Subcutaneous adipose tissue (tissue), 4 donors: ENCODE data around the gene ADARB2. TPM values are rescaled to one million over a fixed set of nuclear protein-coding genes. Genes with fewer than 3 reads are reported as not detected.

ENCODE experiments used
- total RNA-seq, 4 donors: library from RNA; depleted of rRNA; stranded (reverse); fragments of >200 nt; gene quantifications; one replicate each; pipeline ENCODE4 v1.1.0, GENCODE V29; 2016
- TF ChIP-seq, protein P1 (sequence below): fragments of 450-650 bp; IDR thresholded peaks from one replicate; pipeline ENCODE4 v1.5.1; 2016; ENCODE audit warnings: low read depth, mild to moderate bottlenecking, control low read depth, antibody characterized with exemption, moderate library complexity

Gene ADARB2
- total RNA-seq, 4 donors from 2014 or later: under 0.01 to 0.65 (median 0.44) TPM; not detected in 1

DNA sequence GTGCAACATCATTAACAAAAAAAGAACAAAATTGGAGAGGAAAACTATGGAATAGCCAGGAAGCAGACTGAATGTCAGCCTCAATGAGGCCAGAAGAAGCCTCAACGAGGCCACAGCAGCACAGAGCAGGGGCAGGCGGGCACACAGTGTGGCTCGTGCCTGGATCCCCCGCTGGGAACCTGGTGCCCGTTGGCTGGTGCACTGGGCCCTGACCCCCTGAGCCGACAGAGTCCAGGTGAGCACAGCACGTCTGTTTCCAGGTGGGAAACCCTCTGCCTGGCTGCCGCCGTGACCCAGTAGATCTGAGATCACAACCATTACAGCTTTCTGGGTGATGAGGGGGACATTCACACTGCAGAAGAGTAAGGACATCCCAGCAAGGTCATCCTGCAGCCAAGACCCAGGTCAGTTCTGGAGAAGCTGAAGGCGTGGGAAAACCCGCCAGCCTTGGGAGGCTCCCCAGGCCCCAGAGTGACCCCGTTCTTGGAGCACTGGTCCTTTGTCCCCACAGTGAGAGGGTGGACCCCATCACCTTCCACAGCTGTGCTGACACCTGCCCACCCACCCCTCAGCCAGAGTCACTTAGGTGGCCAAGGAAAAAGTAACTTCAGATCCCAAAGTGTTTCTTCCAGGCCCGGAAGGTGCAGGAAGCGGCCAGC, 222.1 kb downstream of the ADARB2 start:
- TF ChIP-seq, protein P1, sequence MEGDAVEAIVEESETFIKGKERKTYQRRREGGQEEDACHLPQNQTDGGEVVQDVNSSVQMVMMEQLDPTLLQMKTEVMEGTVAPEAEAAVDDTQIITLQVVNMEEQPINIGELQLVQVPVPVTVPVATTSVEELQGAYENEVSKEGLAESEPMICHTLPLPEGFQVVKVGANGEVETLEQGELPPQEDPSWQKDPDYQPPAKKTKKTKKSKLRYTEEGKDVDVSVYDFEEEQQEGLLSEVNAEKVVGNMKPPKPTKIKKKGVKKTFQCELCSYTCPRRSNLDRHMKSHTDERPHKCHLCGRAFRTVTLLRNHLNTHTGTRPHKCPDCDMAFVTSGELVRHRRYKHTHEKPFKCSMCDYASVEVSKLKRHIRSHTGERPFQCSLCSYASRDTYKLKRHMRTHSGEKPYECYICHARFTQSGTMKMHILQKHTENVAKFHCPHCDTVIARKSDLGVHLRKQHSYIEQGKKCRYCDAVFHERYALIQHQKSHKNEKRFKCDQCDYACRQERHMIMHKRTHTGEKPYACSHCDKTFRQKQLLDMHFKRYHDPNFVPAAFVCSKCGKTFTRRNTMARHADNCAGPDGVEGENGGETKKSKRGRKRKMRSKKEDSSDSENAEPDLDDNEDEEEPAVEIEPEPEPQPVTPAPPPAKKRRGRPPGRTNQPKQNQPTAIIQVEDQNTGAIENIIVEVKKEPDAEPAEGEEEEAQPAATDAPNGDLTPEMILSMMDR: no peak

DNA sequence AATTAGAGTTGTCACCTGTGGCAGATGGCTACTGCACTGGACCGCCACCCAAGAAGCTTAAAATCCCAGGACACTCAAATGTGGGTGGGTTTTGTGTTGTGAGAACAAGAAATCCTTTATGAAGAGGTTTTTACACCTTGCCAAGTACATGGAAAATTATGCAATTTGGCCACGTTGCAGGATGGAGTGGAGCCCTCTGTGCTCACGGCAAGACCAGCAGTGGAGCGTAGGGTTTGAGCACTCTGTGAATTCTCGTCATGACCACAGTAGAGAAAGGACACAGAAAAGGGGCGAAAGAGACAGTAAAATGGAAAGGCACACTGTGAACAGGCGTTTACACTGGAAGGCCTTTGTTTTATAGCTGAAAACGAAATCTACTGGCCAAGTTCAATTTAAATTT, 222.6 kb downstream of the ADARB2 start:
- TF ChIP-seq, protein P1: no peak

DNA sequence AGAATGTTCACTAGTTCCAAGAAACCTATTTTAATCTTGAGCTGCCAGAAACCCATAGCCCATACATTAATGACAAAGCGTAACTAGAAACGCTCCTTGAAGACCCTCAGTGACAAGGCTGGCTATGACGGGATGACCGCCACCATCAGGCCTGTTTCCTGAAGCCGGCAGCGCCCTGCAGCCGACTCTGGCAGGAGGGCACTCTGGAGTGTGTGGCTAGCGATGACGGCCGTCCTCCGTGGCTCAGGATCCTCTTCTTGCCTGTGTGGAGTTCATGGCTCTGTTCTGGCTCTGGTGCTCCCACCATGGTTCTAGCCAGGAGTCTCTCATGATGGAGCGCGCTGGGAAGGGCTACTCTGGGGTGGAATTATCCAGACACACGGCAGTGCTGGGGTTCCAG, 224.1 kb downstream of the ADARB2 start:
- TF ChIP-seq, protein P1: no peak

DNA sequence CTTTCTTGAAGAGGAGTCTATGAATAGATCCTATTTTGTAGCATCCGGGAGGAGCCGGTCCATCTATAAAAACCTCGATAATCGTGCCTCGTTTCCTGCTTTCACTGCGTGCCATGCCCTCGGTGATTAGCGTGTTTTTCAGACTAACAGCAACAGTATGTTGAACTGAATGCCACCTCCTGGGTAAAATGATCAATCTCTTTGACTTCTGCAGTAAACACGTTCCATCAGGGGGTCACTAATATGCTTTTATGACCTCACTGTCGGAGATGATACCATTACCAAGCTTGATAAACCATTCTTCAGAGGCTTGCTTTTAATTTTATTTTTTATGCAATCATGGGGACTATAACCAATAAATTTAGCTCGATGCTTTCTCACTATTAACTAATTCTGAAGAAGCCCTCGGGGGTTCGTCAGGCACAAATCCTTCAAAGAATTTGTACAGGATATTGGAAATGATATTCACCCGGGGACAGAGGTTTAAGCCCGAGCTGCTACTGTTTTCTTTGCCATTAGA, 228.3 kb downstream of the ADARB2 start:
- TF ChIP-seq, protein P1: no peak

DNA sequence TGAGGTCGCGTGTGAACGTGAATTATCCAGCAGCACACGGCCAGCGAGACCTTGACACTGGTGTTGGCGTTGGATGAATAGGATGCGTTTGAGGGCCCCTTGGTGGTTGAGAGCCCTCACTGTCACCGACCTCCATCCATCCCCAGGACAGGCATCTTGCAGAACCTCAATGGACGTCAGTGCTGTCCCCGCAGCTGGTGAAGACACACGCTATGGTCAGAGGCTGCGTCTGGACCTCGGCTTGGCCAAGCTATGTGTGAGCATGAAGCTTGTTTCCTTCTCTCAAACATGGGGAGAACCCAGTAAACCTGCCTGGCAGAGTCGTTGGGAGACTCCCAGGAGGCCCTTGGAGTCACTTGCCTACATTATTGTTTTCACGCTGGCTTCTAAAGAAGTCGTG, 229.2 kb downstream of the ADARB2 start:
- TF ChIP-seq, protein P1: no peak

DNA sequence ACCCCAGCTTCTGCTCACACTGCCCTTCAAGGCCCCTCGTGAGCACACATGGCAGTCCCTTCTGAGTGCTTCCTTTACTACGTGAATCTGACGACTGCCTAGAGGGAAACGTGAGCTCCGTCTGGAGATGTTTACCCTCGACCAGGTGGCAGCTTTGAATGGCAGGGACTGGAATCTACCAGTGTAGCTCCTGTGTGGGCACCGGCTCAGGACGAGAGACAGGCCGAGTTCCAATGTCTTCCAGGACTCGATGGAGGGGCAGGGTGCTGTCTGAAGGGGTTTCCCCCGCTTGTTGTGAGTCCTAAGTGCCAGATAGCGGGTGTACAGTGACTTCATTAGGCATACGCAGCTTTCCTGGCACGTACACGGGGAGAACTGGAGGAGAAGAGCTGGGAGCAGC, 229.9 kb downstream of the ADARB2 start:
- TF ChIP-seq, protein P1: no peak

DNA sequence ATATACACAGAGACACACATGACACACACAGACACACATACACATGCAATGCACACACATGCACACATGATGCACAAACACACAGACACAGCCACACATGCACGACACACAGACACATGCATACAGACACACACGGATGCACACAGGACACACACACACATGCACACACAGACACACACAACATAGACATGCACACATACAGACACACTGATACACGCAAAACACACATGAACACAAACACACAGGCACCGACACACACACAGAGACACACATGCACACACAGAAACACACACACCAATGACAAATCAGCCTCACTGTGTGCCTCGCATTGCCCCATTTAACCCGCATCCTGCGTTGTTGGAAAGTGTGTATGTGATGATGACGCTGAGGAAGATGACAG, 232.4 kb downstream of the ADARB2 start:
- TF ChIP-seq, protein P1: no peak
